HG03095 (cell line): ENCODE data around the gene RAB15.

ENCODE experiments used
- ATAC-seq: cut with Tn5 transposase; IDR thresholded peaks from one replicate; pipeline ENCODE4 v1.9.1; 2021; ENCODE audit warnings: moderate library complexity; ENCODE audit not compliant: unreplicated experiment

Gene RAB15

DNA sequence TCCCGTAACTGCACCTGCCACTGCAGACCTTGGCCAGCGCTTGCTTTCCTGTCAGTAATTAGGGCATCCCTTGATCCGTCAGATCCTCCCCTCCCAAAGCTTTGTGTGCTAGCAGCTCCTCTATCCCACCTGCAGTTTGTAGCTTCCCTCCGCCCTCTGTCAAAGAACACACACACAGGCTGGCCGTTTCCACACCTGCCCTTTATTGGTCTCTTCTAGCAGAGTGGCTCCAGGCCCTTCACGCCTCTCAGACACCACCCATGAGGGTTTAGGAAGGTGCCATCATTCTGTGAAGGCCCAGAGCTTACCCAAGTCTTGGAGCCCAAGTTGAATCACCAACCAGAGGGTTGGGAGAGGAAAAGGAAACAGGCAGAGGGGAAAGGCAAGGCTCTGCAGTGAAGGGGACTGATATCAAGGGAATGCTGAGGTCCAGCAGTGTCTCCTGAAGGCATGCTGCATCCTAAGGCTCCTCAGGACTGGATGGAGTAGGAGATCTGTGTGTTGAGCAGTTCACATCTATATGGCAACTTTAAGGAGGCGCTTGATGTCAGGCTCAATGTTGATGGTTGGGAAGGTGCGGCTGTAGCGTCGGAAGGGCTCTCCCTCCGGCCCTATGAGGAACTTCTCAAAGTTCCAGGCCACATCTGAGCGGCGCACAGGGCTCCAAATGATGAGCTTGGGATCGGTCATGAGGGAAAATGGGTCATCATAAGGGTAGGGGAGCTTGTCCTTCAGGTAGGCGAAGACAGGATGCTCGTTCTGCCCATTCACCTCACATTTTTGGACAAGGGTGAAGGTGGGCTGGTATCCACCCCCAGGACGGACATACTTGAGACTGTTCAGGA is 32.9 kb downstream of the RAB15 start:
- no peak for ATAC-seq

DNA sequence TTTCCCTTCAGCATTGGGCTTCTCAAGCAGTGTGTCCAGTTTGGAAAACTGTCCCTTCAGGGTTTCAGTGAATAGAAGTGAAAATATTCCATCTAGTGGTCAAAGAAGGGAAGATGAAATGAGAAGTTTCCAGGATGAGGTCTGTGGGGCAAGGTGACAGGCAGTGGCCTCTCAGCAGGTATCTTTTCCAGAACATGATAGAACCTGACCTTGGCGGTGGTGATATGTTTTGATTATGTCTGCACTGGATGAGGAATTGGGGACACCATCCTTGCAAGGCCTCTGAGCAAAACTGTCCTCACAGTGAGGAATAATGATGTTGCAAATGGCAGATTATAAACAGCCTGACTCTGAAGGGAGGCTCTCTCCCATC is 34.3 kb downstream of the RAB15 start:
- ATAC-seq = no peak

DNA sequence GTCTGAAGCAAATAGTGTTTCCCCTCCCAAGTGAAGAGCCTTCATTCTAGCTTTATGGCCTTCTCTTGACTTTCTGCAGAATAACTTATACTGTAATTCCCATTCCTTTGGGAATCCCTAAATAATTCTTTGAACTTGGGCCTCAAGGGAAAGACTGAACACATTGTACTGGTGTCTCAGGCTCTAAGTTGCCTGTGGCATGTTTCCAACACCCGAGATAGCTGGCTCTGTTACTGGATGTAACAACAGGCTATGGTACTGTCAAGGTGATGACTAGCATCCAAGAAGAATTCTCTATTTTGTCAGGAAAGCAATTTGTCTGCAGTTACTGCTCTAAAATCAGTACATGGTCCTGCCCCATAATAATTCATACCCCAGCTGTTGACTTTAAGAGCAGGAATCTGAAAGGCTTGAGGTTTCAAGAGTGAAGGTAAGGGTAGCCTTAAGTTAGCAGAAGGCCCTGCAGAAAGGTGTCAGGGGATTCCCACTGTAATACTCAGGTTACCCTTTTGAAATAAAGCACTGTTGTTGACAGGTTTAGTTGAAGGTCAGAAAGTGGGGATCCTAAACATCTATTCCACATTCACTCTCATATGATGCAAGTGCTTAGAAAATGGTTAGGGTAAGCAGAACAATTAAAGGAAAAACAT is 34.8 kb downstream of the RAB15 start:
- no peak for ATAC-seq

DNA sequence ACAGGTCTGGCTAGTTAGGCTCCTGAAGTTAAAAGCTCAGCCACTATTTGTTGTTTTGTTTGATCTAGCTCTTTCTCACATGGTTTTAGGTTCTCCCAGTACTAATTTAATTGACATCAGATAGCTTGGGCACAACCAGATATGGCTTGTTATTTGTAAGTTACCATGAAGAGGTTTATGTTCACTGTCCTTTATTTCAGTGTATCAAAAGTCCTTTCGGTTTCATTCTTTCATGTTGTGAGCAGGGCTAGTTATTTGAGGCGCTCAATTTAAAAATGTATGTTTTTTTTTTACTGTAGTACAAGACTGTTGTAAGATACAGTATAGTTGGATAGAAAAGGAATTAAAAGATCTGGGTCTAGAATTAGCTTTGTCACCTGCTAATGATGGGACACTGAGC is 36.6 kb downstream of the RAB15 start:
- no peak for ATAC-seq

DNA sequence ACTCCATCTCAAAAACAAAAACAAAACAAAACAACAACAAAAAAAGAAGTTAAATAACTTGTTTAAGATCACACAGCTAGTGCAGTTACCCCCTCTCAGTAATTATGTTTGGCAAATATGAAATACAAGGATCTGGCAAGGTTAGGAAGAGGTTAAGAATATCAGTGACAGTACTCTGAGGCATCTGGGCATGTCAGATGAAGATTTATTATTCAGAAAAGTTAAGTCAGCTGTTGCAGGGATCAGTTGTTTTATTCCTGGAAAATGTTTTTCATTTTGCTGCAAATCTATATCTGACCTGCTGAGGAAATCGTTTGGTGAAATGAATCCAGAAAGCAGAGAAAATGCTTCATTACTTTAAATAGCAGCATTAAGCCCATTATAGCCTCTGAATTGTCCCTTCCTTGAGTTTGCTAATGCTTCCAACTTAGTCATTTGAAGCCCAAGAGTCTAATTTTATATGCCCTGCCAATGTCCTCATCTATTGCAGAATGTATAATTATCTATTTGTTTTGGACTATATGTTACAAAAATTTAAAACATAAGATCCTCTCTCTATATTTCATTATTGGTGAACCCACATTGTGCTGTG is 37.7 kb downstream of the RAB15 start:
- no peak for ATAC-seq

DNA sequence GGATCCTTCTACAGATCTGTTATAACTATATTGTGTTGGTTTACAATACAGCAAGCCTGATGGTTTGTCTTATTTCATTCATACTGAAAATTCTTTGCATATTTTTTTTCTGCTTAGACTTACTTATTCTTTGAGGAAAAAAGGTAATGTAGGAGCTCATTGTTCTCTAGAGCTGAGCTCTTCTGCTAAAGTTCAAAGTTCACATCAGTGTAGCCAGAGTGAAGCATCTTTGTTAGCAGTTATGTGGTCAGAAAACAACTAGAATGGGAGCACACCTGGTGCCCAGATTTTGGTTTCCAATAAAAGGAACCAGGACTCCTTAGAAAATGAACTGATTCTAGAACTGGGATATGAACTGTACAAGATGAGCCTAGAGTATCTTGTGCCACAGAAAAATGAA is 39.9 kb downstream of the RAB15 start:
- ATAC-seq = no peak

DNA sequence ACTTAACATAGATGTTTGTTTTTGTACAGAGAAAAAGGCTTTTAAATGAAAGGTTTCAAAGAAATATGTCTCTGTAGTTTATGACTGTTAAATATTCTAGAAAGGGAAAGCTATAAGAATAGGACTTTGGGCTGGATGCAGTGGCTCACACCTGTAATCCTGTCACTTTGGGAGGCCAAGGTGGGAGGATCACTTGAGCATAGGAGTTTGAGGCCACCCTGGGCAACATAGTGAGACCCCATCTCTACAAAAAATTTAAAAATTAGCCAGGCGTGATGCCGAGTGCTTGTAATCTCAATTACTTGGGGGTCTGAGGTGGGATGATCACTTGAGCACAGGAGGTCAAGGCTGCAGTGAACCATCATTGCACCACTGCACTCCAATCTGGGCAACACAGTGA is 41.0 kb downstream of the RAB15 start:
- ATAC-seq = no peak

DNA sequence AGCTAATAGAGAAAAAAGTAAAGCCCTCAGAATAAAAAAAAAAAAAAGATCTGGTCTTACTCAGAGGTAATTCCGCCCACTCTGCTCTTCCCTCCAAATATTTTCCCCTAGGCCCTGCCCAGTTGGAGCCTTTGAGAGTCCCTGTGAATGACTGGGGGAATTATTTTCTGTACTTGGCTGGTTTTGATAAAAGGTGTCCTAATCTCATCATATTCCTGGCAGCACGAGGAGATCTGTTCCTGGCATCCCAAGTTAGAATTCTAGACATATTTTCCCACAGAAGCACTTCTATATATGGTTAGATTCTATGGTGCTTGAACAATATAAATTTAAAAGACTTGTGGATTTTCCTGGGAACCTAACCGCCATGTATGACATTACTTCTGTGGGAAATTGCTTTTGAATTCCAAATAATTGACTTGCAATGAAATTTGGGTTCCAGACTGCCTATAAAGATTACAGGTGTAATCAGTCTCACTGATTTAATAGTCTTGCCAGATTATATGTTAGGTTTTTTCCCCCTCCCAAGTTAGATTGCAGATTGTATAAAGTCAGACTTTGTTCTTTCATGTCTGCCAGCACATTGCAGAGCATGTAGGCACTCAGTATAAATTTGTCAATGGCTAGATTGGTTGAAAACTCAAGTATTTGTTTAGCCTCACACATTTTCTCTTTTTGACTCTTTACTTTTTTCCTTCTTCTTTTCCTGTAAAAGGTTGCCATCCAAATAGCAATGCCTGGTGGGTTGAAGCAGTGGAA is 41.9 kb downstream of the RAB15 start:
- ATAC-seq = no peak

DNA sequence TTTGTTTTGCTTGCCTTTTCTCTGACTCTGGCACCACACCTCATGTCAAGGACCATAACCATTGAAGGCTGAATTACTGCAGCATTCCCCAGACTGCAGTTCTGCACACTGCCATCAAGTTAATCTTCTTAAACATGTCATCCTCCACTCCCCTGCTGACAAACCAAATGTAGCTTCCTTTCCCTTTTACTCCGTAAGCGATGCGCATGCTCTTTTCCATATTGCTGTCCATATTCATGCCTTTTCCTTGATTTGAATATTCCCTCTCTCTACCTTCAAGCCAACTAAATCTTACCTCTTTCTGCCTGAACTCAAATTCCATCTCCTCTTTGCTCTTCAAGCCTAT is 43.1 kb downstream of the RAB15 start:
- no peak for ATAC-seq

DNA sequence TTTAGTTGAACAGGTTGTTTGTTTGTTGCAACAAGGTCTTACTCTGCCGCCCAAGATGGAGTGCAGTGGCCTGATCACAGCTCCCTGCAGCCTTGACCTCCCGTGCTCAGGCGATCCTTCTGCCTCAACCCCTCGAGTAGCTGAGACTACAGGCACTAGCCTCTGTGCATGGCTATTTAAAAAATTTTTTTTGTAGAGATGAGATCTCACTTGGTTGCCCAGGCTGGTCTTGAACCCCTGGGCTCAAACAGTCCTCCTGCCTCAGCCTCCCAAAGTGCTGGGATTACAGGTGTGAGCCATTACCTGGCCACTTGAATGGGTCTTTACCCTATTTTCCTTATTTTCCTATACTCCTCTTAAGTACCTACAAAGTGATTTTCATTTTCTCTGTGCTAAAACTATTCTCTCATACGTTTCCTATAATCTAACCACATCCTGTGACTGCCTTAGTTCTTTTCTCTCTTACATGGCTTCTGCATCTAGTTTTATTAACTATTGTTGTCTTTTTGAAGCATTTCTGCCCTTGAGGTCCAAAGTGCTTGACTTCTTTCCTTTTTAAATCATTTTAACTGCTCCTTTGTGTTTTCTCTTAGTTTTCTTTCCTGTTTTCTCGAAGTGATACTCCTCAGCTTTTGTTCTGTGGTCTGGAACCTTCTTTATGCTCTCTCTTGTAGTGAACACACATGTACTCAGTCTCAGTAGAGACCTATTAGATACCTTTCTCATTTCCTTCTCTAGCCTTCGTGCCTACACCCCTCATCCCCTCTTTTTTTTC is 43.7 kb downstream of the RAB15 start:
- ATAC-seq = peak; percentile 79

DNA sequence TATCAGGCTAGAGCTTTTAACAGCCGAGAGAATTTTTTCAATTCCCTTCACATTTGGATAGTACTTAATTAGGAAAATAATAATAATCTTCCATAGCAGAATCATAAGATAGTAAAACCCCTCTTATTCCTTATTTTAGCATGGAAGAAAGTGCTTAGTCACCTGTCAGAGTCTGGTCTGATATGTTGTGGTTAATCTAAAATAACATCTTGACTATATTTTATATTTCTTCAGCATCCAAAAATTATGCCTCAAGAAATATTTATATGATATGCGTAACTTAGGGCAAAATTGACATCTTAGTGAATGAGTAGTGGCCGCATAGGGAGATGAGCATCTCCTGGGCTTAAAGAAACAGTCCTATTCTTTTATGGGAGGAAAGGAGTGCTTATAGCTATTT is 45.1 kb downstream of the RAB15 start:
- ATAC-seq = no peak

DNA sequence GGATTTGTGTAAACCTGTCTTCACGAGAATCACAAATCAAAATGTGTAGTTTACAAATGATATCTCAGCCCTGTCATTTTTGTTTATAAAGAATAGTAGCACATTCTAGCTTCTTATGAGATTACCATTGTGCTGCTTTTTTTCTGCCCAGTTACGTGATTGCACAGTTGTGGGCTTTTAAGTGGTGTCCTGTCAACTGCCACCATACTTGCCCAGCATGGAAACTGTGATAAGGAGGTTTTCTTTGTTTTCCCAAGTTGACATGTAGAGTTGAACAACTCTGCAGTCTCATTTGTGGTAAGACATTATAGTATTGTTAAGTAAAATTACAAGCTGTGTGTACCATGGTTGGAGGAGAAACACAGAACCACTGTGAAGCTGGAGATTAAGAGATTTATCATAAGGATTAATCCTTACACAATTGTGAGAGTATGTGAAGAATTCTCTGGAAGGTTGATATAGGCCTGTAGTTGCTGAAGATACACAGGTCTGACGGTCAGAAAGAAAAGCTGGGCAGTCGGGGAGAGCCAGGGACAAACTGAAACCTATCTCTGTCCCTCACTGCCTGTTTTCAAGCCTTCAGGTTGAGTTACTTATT is 45.6 kb downstream of the RAB15 start:
- no peak for ATAC-seq

DNA sequence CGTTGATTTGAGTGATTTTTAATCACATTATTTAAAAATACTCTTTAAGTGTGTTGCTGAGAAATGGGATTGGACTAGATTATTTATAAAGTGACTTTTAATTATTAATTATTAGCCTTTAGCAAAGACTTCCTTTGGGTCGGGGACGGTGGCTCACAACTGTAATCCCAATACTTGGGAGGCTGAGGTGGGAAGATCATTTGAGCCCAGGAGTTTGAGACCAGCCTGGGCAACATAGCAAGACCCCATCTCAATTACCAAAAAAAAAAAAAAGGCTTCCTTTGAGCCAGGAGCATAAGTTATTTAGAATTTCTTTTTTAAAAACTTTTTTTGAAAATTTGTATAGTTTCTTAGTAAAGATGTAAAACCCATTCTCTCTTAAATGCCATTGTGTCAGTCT is 49.1 kb downstream of the RAB15 start:
- ATAC-seq = no peak

DNA sequence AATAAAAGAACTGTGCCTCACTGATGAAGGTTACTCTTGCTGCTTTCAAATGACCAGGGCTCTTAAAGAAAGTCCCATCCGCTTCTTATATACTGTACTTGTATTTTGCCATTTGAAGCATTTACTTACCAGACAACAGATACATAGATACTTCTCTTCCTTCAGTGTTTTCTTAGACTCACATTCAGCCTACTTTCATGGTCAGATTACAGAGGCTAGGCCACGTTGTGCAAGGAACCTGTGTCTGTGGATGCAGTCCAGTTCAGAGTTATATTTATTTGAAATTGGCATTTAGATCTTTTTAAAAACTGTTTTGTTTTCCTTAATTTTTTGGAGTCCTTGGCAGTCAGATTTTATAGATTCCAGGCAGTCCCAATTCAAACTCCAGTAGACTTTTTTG is 51.7 kb downstream of the RAB15 start:
- no peak for ATAC-seq

DNA sequence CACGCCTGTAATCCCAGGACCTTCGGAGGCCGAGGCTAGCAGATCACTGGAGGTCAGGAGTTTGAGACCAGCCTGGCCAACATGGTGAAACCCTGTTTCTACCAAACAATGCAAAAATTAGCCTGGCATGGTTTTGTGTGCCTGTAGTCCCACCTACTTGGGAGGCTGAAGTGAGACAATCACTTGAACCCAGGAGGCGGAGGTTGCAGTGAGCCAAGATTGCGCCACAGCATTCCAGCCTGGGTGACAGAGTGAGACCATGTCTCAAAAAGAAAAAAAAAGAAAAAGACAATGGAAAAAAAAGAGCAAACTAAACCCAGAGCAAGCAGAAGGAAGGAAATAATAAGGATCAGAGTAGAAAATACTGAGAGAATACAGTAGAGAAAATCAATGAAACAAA is 52.5 kb downstream of the RAB15 start:
- ATAC-seq = no peak

DNA sequence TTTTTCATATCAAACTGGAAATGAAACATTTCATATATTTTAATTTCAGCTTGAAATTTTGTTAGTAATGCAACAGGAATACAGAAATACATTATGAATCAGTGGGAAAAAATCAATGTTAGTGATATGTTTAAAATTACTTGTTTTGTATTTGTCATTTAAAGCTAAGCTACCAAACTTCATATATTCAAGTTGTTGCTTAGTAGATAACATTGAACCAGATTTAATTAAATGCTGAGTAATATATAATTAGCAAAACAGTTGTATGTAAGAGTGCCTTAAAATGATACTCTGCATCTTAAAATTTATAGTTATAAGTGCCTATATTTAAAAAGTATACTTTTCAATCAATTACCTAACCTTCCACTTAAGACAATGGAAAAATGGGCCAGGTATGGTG is 52.9 kb downstream of the RAB15 start:
- no peak for ATAC-seq

DNA sequence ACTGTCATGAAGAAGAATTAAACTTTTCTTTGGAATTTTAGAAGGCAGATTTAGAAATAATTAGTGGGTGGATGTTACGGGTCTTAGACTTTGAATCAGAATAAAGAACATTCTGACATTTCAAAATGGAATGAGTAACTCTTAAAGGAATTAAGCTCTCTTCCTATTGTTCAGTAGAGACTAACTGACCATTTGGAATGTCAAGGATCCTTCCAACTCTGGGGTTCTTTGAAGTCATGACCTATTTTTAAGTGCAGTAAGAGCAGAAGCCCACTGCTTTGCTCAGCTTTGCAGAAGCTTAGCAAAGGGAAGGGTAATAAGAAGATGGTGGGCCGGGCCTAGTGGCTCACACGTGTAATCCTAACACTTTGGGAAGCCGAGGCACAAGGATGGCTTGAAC is 53.9 kb downstream of the RAB15 start:
- no peak for ATAC-seq

DNA sequence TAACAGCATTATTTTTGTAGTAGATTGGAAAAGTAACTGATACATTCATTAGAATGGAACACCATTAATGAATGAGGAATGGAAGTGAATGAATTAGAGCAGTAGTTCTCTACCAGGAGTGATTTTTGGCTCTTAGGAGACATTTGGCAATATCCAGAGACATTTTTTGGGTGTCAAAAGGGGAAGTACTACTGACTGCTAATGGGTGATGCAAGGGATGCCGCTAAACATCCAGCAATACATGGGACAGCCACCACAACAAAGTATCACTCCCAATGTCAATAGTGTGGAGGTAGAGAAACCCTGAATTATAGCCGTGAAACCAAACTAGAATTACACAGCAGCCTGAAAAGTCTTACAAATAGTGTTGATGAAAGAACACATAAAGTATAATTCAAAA is 56.3 kb downstream of the RAB15 start:
- no peak for ATAC-seq

DNA sequence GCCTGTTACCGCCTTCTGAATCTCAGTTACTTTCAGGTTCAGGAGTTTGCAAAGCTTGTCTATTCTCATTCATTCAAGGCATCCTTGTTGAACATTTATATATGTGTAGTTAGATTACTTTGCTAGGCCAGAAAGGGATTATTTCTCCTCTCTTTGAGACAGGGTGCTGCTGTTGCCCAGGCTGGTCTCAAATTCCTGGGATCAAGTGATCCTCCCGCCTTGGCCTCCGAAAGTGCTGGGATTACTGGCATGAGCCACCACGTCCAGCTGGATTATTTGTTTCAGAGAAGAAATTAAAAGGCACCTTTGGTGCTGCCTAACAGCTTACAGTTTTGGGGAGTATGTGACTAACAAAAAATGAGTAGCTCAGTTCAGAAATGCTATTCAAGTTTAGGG is 57.1 kb downstream of the RAB15 start:
- no peak for ATAC-seq

DNA sequence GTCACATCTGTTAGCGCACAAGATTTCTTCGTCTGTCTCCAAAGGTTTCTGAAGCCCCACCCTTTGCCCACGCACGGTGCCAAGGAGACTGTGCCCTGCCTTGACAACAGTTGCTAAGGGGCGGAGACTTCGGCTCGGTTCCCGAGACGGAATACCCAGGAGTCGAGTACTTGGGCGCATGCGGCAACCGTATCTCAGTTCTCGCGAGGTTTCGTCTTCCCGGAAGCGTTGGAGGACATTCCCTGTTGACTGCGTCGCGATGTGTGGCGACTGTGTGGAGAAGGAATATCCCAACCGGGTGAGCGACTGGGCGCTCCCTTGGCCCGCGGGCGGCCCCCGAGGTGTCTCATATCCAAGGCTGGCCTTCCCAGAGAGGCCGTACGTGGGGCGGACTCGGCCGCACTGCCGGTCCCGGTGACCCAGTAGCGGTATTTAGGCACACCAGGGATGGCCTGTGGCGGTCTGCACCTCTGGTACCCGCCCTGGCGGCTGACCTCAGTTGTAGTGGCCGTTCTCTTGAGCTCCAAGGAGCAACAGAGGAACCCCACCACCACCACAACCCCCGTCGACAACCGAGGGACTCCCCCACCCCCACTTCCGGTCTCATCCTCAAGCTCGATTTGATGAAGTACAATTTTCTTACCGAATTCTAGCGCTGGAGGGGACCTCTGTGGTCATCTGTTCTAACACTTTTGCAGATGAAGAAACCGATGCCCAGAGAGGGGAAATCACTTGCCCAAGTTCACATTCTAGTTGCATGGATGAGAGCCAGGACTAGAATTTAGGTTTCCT is 57.7 kb downstream of the RAB15 start, which contains the start of gene CHURC1:
Gene CHURC1 (plus strand): TSS at position 219 of the 792 bp plus-strand sequence. CDS start 41 bp downstream, at position 260.
- peak; percentile 91 for ATAC-seq
